ENCODE results near the gene DTX1.
"Not testable (repeated sequence)": the region's sequence is repeated elsewhere in the genome, so short reads cannot be mapped to it uniquely, and the experiment has no call there.

DTX1 gene

GRCh38 chr12:113111247-113111646 lies 54.7 kb downstream of the DTX1 start:
- no peak overlapping the region for H3K4me3 ChIP-seq (ENCODE audit: low read length)
- no peaks in the 10 kb centered on the region for H3K4me1 ChIP-seq (ENCODE audit: control insufficient read depth, insufficient read depth, low read length)
- DNase-seq (ENCODE audit: low read depth), result no peak
- no peaks in the 10 kb centered on the region for H3K9me3 ChIP-seq (ENCODE audit: control insufficient read depth, low read length)
- no peaks in the 10 kb centered on the region for H3K36me3 ChIP-seq (ENCODE audit: control insufficient read depth, insufficient read depth, low read length, severe bottlenecking)
- H3K27me3 ChIP-seq (replicated peaks; ENCODE audit: control insufficient read depth, insufficient read depth, low read length), result peaks cover 26% of the 10 kb centered on the region
- no peak overlapping the region for H3K9ac ChIP-seq (ENCODE audit: low read length)

DNA sequence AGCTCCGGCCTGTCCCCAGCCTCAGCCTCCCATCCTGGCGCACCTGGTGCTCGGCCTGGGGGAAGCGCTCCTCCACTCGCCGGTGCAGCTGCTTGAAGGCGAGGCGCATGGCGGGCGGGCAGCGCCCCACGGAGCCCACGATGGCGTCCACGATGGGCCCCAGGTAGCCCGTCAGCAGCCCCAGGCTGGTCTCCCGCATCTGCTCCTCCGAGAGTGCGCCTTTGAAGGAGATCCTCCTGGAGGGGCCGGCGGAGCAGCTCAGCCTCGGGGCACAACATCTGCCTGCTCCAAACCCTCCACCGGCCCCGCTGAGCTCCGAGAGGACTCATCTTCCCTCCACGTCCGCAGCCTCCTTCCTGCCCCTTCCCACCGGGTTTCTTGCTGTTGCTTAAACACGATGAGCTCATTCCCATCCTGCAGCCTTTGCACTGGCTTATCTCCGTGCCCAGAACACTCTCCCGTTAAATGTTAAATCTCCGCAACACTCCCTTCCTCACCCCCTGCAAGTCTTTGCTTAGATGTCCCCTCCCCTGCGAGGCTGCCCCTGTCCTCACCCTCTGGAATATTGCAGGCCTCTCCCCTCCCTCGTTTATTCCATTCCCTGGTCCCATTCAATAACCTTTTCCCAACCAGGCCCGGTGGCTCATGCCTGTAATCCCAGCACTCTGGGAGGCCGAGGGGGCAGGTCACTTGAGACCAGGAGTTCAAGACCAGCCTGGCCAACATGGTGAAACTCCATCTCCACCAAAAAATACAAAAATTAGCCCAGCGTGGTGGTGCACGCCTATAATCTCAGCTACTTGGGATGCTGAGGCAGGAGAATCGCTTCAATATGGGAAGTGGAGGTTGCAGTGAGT lies 55.7 kb downstream of the DTX1 start:
- Histone ChIP-seq H3K27me3 (replicated peaks; ENCODE audit: control insufficient read depth, insufficient read depth, low read length) (peaks cover 26% of the 10 kb centered on the region), H3K4me3 (ENCODE audit: low read length) (no peak overlapping the region), H3K9ac (ENCODE audit: low read length) (no peak overlapping the region), H3K36me3 (ENCODE audit: control insufficient read depth, insufficient read depth, low read length, severe bottlenecking) (no peaks in the 10 kb centered on the region), H3K9me3 (ENCODE audit: control insufficient read depth, low read length) (no peaks in the 10 kb centered on the region), H3K4me1 (ENCODE audit: control insufficient read depth, insufficient read depth, low read length) (no peaks in the 10 kb centered on the region)
- DNase-seq (ENCODE audit: low read depth), result no peak

GRCh38 chr12:113113397-113113796 lies 56.9 kb downstream of the DTX1 start:
- no peak overlapping the region for H3K9ac ChIP-seq (ENCODE audit: low read length)
- no peak overlapping the region for H3K4me3 ChIP-seq (ENCODE audit: low read length)
- H3K36me3 ChIP-seq (ENCODE audit: control insufficient read depth, insufficient read depth, low read length, severe bottlenecking), result no peaks in the 10 kb centered on the region
- no peak for DNase-seq (ENCODE audit: low read depth)
- H3K27me3 ChIP-seq (replicated peaks; ENCODE audit: control insufficient read depth, insufficient read depth, low read length), result peaks cover 26% of the 10 kb centered on the region
- no peaks in the 10 kb centered on the region for H3K4me1 ChIP-seq (ENCODE audit: control insufficient read depth, insufficient read depth, low read length)
- no peaks in the 10 kb centered on the region for H3K9me3 ChIP-seq (ENCODE audit: control insufficient read depth, low read length)

GRCh38 chr12:113114447-113115178 lies 58.1 kb downstream of the DTX1 start:
- no peak for DNase-seq (ENCODE audit: low read depth)
- Histone ChIP-seq H3K9ac (ENCODE audit: low read length) (no peak overlapping the region), H3K9me3 (ENCODE audit: control insufficient read depth, low read length) (no peaks in the 10 kb centered on the region), H3K4me1 (ENCODE audit: control insufficient read depth, insufficient read depth, low read length) (no peaks in the 10 kb centered on the region), H3K4me3 (ENCODE audit: low read length) (no peak overlapping the region), H3K27me3 (replicated peaks; ENCODE audit: control insufficient read depth, insufficient read depth, low read length) (peaks cover 27% of the 10 kb centered on the region), H3K36me3 (ENCODE audit: control insufficient read depth, insufficient read depth, low read length, severe bottlenecking) (no peaks in the 10 kb centered on the region)

DNA sequence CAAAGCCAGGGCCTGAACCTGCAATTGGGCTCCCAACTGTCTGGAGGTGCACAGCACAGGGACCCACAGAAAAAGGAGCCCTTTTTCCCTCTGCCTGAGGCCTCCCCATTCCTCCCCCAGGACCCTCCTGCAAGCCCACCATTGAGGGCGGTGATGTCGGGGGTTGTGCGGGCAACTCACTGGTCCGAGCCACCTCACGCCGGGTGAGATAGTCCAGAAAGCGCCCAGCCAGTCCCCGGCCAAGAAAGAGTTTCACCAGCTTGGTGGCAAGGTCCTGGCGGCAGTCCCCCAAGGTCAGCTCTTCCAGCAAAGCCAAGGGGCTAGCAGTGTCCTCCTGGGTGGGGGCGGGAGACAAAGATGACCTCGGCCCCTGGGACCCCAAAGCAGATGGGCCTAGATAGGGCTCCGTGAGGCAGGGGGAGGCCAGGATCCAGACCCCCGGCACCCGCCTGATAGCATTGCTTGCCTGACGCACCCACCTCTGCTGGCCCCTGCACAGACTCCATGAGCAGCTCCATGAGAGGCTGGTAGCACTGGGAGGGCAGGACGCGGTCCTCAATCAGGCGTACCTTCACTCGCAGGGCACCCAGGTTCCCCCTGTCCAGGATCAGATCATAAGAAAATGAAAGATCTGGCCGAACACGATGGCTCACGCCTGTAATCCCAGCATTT lies 59.1 kb downstream of the DTX1 start:
- H3K4me3 ChIP-seq (ENCODE audit: low read length), result no peak overlapping the region
- H3K4me1 ChIP-seq (ENCODE audit: control insufficient read depth, insufficient read depth, low read length), result no peaks in the 10 kb centered on the region
- H3K9ac ChIP-seq (ENCODE audit: low read length), result no peak overlapping the region
- H3K9me3 ChIP-seq (ENCODE audit: control insufficient read depth, low read length), result no peaks in the 10 kb centered on the region
- DNase-seq (ENCODE audit: low read depth), result no peak
- peaks cover 30% of the 10 kb centered on the region for H3K27me3 ChIP-seq (replicated peaks; ENCODE audit: control insufficient read depth, insufficient read depth, low read length)
- no peaks in the 10 kb centered on the region for H3K36me3 ChIP-seq (ENCODE audit: control insufficient read depth, insufficient read depth, low read length, severe bottlenecking)

DNA sequence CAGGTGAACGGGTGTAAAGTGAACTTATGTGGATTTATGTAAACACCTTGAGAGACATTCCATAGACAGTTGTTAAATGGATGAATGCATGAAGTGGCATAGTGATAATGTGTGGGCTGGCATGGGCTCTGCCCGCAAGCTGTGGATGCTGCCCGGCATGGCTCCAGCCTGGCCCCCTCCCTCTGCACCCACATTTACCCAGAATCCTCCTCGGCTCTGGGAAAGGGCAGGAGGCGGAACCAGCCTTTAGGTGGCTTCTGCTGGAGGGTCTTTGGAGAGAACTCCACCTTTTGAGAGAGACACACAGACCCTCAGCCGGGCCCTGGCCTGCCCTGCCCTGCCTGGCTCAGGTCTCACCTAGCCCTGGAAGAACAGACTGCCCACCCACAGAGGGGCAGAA lies 60.3 kb downstream of the DTX1 start:
- H3K4me1 ChIP-seq (ENCODE audit: control insufficient read depth, insufficient read depth, low read length), result no peaks in the 10 kb centered on the region

DNA sequence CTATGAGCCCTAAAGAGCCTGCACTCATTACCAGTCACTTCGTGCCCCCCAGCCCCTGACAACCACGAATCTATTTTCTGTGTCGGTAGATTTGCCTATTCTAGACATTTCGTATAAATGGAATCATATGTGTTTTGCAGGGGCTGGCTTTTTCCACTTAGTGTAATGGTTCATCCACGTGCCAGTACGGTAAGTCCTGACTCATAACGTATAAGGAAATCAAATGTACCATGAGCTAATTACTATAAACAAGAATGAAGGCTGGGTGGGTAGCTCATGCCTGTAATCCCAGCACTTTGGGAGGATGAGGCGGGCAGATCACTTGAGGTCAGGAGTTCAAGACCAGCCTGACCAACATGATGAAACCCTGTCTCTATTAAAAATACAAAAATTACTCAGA lies 61.2 kb downstream of the DTX1 start:
- DNase-seq (ENCODE audit: low read depth), result peak; percentile 26
- not testable (repeated sequence) for H3K4me1 ChIP-seq (ENCODE audit: control insufficient read depth, insufficient read depth, low read length); H3K9me3 ChIP-seq (ENCODE audit: control insufficient read depth, low read length); H3K9ac ChIP-seq (ENCODE audit: low read length); H3K4me3 ChIP-seq (ENCODE audit: low read length); H3K36me3 ChIP-seq (ENCODE audit: control insufficient read depth, insufficient read depth, low read length, severe bottlenecking)
- peaks cover 31% of the 10 kb centered on the region for H3K27me3 ChIP-seq (replicated peaks; ENCODE audit: control insufficient read depth, insufficient read depth, low read length)

More for the DNA sequence above, 60.3 kb downstream of the DTX1 start:
- no peak overlapping the region for H3K9ac ChIP-seq (ENCODE audit: low read length)
- no peak overlapping the region for H3K4me3 ChIP-seq (ENCODE audit: low read length)
- peaks cover 31% of the 10 kb centered on the region for H3K27me3 ChIP-seq (replicated peaks; ENCODE audit: control insufficient read depth, insufficient read depth, low read length)
- no peaks in the 10 kb centered on the region for H3K36me3 ChIP-seq (ENCODE audit: control insufficient read depth, insufficient read depth, low read length, severe bottlenecking)
- no peak for DNase-seq (ENCODE audit: low read depth)
- peaks cover under 1% of the 10 kb centered on the region for H3K9me3 ChIP-seq (ENCODE audit: control insufficient read depth, low read length)

DNA sequence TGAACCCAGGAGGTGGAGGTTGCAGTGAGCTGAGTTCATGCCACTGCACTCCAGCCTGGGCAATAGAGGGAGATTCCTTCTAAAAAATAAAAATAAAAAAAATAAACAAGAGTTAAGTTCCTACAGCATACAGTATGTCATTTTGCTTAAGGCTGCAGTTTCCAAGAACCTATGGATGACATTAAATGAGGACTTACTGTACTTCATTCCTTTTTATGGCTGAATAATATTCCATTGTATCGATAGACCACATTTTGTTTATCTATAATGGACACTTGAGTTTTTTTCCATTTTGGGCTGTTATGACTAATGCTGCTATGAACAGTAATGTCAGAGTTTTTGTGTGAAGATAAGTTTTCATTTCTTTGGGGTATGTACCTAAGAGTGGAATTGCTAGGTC lies 61.6 kb downstream of the DTX1 start:
- no peaks in the 10 kb centered on the region for H3K36me3 ChIP-seq (ENCODE audit: control insufficient read depth, insufficient read depth, low read length, severe bottlenecking)
- H3K27me3 ChIP-seq (replicated peaks; ENCODE audit: control insufficient read depth, insufficient read depth, low read length), result peaks cover 27% of the 10 kb centered on the region
- H3K4me1 ChIP-seq (ENCODE audit: control insufficient read depth, insufficient read depth, low read length), result no peaks in the 10 kb centered on the region
- H3K9me3 ChIP-seq (ENCODE audit: control insufficient read depth, low read length), result peaks cover 12% of the 10 kb centered on the region
- no peak for DNase-seq (ENCODE audit: low read depth)
- no peak overlapping the region for H3K4me3 ChIP-seq (ENCODE audit: low read length)
- H3K9ac ChIP-seq (ENCODE audit: low read length), result no peak overlapping the region

DNA sequence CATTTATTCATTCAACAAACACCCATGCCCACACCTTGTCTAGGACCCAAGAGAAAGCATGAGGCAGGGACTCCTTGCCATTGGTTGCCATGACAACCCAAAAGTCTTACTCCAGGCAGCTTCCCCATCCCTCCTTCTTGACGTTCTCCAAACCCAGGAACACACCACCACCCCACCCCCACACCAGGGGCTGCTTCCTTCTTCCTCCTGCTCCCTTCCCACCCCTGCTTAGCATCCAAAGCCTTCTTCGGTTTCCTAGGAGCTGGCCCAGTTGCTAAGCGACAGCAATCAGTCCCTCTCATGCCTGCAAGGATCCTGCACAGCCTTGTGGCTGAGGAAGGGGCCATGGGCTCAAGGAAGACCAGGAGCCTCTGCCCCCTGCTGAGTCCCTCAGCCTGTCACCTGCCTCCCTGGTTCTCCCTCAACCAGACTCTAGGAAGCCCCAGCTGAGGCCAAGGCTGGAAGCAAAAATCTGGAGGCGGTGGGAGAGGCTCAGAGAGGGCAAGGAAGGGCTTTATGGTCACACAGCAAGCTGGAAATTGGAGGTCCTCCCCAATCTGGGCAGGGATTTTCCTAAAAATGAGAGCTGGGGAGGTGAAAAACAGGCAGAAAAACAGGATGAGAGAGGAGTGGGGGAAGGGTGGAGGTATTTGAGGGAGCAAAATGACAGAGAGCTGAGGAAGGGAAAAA lies 63.6 kb downstream of the DTX1 start:
- peaks cover 15% of the 10 kb centered on the region for H3K9me3 ChIP-seq (ENCODE audit: control insufficient read depth, low read length)
- H3K36me3 ChIP-seq (ENCODE audit: control insufficient read depth, insufficient read depth, low read length, severe bottlenecking), result no peaks in the 10 kb centered on the region
- DNase-seq (ENCODE audit: low read depth), result no peak
- no peak overlapping the region for H3K9ac ChIP-seq (ENCODE audit: low read length)
- no peak overlapping the region for H3K4me3 ChIP-seq (ENCODE audit: low read length)
- H3K27me3 ChIP-seq (replicated peaks; ENCODE audit: control insufficient read depth, insufficient read depth, low read length), result peaks cover 23% of the 10 kb centered on the region
- H3K4me1 ChIP-seq (ENCODE audit: control insufficient read depth, insufficient read depth, low read length), result no peaks in the 10 kb centered on the region

GRCh38 chr12:113120670-113121370 lies 64.3 kb downstream of the DTX1 start:
- Histone ChIP-seq H3K9me3 (ENCODE audit: control insufficient read depth, low read length) (peaks cover 15% of the 10 kb centered on the region), H3K36me3 (ENCODE audit: control insufficient read depth, insufficient read depth, low read length, severe bottlenecking) (no peaks in the 10 kb centered on the region), H3K27me3 (replicated peaks; ENCODE audit: control insufficient read depth, insufficient read depth, low read length) (peaks cover 22% of the 10 kb centered on the region), H3K4me3 (ENCODE audit: low read length) (no peak overlapping the region), H3K9ac (ENCODE audit: low read length) (no peak overlapping the region), H3K4me1 (ENCODE audit: control insufficient read depth, insufficient read depth, low read length) (no peaks in the 10 kb centered on the region)
- DNase-seq (ENCODE audit: low read depth), result no peak
